GM18873 (cell line): Measurements from ENCODE around the gene LARGE1.
"Not testable (repeated sequence)": the region's sequence is repeated elsewhere in the genome, so short reads cannot be mapped to it uniquely, and the experiment has no call there.

Experiments
- ATAC-seq: cut with Tn5 transposase; IDR thresholded peaks from one replicate; pipeline ENCODE4 v1.9.1; 2021; ENCODE audit warnings: mild to moderate bottlenecking, moderate library complexity, moderate number of reproducible peaks; ENCODE audit not compliant: unreplicated experiment, low FRiP score

Gene LARGE1

DNA sequence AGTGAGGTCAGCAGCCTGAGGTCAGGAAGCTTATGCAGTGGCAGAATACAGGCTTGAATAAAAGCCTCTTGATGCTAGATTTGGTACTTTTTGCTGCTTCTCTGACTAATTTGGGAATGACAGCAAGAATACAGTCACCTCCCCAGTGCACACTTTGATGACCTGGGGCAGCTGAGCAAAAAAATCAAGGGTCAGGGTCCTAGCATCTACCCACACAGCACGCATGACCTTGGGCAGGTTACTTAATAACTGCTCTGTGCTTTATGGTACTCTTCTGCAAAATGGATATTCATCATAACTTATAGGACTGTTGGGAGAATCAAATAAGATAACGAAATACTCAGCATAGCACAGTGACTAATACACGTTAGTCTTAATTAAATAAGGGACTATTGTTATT, 518.0 kb downstream of the LARGE1 start:
- ATAC-seq, result no peak

DNA sequence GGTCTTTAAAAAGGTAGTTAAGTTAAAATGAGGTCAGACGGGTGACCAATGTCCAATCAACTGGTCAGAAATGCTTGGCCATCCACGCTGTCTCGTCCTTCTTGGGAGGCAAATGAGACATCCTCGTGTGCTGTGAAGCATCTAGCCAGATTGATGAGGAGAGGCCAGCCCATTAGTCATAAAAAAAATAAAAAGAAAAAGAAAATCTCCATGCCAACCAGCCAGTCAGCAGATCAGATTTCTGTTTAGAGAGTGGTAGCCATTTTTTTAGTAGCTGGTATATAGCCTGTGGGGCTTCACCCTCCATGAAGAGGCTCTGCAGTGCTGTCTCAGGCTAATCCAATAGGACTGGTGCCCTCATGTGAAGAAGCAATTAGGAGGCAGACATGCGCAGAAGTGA, 519.0 kb downstream of the LARGE1 start:
- no peak for ATAC-seq

DNA sequence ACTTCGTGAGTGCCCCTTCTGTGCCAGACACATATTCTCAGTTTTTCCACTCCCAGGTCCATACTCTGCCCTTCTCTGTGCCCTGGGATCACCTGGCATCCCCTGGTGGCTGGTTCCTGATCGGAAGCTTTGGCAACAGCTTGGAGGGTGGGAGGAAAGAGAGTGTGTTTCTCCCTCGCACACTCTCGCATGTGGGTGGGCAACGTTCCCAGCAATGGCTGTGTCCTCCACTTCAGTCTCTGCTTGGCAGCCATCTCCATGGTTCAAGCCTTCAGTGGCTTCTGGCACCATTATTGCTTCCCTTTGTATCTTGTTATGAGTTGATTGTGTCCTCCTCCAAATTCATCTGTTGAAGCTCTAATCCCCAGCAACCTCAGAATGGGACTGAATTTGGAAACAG, 519.4 kb downstream of the LARGE1 start:
- ATAC-seq, result no peak

DNA sequence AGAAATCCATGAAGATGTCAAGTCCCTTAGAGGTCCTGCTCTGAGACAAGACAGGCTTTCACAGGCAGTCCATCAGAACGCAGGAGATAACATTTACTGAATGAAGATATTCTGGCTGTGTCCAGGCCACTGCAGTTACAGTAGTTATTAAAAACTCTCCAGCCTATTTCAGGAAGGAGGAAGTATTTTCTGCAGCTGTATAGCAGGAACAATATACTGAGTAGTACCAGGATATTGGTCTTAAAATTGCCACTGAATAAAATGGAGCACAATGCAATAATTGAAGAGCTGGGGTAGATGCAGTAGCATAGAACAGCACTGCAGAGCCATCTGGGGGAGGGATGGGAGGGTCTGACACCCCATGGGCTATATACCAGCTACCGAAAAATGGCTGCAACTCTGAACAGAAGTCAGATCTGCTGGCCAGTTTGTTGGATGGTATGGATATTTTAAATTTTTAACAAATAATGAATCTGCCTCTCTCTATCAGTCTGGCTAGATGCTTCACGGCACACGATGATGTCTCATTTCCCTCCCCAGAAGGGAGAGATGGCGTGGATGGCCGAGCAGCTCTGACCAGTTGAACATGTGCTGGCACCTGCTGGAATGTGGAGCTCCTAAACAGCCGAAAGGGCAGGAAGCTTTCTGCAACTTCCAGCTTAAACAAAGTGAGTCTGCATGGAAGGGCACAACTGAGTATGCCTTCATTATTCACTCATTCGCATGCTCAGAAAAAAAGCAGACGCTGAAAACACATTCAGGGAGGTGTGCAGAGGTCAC, 520.0 kb downstream of the LARGE1 start:
- ATAC-seq, result no peak

DNA sequence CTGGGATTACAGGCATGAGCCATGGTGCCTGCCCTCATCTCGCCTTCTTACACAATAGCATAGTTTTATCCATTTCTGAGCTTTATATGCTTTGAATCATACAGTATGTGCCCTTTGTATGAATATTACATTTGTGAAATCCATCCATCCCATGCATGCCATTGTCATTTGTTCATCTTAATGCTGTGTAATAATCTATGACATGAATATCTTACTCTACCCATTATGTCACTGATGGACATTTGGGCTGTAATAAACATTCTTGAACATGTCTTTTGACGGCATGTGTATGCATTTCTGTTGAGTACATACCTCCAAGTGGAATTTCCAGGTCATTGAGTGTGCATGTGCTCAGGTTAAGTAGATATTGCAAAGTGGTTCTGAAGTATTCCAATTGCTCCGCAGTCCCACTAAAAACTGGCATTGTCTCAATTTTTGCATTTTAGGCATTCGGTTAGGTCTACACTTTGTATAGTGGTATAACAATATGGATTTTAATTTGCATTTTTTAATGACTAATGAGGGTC, 522.8 kb downstream of the LARGE1 start:
- ATAC-seq, result no peak

DNA sequence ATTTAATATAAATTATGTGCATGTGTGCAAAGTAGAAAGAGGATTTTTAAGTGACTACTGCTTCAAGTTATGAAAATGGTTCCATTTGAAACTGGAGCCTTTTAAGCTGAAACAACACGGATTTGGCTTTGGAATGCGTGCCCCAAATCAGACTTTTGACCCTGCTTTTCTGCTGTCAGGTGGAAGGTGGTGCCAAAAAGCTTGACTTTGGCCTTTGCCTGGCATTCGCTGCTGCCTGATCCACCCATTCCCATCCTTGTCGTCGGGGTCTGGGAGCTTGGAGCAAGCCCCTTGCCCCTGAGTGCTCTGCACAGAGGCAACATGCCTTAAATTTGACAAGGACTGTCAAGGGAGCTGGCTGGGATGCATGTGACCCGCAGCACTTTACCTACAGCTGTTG, 526.8 kb downstream of the LARGE1 start:
- ATAC-seq, result no peak

DNA sequence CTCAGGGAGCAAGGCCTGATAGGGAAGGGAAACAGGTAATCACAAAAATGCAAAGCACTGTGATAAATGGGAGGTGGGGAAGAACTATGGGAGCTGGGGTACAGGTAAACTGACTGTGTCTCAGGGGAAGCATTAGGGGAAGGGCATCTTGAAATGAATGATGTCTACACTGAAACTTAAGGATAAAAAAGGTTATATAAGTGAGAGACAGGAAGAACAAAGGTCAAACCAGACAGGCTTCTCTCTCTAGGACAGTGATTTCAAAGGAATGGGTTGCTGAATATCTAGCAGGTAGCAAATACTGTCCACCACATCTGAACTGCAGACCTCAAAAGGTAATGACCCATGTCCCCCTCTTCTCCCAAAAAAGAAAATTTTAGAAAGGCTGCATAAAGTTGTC, 529.0 kb downstream of the LARGE1 start:
- no peak for ATAC-seq

DNA sequence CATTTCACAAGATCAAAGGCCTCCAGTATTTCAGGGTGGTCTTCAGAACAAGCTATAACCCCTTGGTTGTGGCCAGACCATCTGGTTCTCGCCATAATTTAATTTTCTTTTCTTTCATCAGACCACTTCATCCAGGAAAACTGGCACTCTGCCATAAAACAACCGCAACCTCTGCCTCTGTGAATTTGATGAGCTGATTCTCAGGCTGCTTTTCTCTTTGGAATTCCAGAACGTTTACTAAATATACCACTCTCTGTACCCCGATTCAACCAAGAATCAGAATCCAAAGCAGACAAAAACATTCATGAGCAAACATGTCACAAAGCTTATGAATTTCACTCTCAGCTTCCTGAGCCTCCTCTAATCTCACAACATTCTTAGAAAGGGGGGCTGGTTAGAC, 530.3 kb downstream of the LARGE1 start:
- no peak for ATAC-seq

DNA sequence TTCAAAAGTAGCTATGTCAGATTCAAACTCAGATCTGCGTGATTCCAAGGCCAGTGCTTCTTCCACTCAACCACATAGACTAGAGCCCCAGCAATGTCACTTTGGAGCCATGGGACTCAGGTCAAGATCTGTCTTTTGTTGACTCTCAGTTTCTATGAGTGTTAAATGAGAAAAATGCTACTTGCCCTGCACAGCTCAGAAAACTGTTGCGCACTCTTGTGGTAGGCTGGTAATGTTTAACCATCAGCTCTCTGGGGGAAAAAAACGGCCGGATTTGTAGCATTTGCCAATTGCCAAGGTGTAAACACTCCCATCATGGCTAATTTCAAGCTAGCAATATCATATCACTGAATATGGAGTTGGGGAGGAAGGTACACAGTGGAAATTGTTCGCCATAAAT, 534.0 kb downstream of the LARGE1 start:
- no peak for ATAC-seq

DNA sequence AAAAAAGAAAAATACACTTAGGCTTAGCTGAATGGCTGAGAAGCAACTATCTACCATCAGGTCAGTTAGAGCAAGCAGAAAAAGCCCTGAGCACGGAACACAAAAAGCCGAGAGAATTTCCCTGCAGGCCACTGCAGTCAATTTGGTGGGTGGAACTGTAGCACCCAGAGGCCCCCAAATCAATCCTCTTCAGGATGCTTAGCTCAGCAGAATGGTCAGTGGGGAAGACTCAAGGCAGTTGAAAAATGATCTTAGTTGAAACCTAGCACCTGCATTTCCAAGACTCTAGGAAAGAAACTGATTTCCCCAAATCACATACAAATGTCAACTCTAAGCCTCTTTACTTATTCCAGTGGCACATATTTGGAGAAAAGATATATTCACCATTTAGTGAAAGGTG, 534.7 kb downstream of the LARGE1 start:
- ATAC-seq, result no peak

DNA sequence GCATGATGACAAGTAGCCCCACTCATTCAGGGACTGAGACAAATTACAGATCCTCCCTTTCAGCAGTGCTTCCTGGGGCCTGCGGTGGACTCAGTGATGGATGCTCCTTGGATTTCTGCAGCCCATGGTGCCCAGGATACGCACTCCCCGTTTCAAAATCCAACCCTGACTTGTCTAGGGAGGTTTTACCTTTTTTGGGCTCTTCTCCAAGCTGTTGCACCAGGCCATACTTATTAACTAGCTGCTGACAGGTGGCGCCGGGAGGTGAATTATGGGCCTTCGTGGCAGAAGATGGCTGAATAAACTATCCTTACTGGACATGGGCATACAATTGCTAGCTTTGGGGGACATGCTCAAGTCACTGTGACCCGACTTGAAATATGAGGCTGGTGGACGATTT, 537.8 kb downstream of the LARGE1 start:
- ATAC-seq, result no peak

DNA sequence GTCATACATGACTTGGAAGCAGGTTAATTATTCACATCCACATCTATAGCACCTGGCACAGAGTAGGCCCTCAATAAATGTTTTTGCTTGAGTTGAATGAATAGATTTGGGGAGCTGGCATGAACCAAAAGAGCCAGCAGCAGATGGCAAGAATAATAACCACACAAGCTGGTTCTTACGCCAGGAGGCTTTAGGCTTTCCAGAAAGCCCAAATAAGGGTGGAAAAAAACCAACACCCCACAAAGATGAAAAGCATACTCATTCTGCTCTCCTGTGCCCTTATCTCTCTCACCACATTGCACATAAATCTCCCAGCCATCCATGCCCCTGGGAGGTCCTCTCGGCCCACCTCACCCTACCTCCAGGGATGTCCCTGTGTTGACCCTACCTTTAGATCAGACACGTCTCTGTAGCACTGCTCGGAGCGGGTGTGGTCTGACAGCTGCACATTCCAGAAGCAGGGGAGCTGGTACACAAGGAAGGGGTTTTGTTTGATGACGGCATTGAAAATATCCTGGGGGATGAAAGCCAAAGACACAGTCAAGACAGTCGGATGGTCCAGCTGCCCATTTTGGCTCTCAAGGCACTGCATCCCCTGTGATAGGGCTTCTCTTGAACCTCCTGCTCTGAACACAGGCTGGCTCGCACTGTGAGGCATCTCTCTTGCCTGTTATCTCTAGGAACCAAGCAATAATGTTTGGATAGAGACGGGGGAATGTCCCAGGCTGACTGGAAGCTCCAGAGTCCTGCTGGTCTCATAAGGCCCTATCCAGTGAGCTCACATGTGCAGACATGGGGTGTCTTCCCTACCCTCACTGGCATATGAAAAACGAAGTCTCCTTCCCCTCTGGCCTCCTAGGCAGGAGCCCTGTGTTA, 538.5 kb downstream of the LARGE1 start:
- no peak for ATAC-seq

DNA sequence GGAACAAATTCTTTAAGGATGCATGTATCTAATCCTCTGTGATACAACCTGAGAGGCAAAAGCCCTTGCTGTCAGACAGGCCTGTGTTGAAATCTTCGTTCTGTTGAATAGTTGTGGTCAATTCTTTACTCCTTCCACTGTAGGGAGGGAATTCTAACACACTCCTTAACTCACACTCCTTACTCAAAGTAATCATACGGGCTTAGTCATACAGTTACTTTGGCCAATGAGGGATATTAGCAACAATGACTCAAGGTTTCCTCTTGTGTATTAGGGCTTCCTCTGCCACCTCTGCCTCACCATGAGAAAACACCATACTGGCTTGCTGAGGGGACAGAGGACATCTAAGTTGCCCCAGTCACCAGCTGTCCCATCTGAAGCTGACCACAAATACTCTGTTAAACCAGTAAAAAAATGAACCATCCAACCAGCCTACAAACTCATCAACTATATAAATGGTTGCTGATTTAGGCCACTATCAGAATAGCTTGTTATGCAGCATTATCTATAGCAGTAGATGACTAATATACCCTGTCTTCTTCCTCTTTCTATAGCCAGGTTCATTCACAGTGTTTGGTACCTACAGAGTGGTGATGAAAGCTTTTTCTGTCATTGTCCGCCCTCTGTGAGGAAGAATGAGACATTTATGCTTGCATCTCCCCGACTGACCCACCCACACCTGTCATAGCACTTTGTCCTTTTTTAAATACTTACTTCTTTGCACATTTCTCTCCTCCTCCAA, 539.3 kb downstream of the LARGE1 start:
- ATAC-seq, result no peak

DNA sequence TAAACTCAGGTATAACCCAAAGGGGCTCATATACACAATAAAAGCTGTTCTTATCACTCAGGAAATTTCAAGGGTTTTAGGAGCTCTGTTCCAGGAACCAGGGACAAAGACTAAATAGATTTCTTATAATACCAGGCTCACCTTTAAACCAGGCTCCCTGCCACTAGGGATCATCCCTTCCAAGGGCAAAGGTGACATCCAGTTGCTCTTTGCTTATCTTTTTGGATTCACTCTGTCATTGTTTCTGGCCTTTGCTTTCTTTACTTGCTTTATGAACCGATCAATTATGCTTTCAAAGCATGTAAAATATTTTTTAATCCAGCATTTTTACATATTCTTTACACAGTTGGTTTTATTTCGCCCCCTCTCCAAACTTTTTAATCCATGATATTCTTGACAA, 540.4 kb downstream of the LARGE1 start:
- no peak for ATAC-seq

DNA sequence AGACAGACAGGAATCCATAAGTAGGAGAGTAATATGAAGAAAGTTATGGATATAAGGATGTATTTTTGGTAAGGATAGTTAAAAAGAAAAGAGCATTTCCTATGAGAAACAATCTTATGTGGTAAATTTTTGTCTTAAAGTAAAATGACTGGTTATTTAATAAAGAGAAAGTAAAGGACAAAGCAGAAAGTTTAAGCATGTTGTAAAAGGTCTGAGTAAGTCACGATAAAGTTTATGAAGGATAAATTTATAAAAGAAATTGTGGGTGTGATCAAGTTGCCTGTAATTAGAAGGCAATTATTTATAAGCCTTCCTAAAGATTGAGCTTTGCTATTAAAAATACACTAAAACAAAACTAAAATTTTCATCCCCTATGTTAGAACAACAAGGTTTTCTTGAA, 547.4 kb downstream of the LARGE1 start:
- no peak for ATAC-seq

DNA sequence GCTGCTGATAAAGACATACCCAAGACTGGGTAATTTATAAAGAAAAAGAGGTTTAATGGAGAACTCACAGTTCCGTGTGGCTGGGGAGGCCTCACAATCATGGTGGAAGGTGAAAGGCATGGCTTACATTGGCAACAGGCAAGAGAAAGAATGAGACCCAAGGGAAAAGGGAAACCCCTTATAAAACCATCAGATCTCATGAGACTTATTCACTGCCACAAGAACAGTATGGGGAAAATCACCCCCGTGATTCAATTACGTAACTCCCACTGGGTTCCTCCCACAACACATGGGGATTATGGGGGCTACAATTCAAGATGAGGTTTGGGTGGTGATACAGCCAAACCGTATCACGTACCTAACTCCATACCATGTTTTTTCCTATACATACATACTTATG, 557.0 kb downstream of the LARGE1 start:
- not testable (repeated sequence) for ATAC-seq

DNA sequence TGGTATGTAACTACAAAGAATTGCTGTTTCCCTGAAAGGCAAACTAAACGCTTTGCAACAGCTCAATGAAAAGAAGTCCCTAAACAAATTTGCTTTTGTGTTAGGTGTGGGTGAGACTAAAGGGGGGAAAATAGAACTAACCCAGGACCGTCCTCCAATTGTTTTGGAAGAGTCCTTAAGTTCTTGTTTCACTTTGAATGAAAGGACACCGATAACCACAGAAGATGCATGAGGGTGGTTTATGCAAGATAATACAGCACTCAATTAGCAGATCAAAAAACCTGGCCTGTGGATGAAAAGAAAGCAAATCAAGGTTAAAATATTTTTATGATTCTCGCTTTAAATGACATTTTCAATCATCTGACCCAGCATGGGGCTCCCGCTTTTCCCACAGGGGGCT, 557.6 kb downstream of the LARGE1 start:
- no peak for ATAC-seq

DNA sequence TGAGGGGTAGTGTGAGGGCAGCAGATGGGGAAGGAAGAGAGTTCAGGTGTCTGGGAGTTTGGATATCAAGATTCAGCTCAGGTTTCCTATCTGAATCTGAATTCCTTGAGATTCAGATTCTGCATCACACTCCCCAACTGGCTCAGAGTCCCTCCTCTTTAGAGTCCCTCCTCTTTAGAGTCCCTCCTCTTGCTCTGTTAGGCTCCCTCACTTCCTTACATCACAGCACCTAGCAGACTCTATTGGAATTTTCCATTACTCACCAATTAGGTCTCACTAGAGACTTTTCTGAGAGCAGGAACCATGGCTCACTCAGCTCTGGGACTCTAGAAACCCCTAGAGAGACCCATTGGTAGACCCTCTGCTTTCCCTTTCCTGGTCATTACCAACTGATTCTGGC, 558.7 kb downstream of the LARGE1 start:
- ATAC-seq, result no peak

DNA sequence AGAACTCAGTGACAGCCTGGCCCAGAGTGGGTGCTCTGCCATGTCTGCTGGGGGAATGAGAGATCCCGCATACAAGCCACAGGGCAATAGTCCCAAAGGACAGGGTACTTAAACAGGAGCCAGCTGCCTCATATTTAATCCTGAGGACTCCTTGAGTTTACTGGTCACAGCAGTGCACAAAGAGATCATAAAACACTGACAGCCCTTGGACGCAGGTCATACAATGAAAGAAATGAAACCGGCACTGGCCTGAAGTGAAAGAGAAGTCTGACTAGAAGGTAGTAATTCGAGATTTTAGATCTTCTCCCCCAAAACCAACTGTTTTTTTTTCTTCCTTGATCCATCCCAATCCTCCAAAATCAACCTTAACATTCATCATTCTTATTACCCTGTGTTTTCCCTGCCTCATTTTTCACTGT, 562.3 kb downstream of the LARGE1 start:
- ATAC-seq, result no peak

DNA sequence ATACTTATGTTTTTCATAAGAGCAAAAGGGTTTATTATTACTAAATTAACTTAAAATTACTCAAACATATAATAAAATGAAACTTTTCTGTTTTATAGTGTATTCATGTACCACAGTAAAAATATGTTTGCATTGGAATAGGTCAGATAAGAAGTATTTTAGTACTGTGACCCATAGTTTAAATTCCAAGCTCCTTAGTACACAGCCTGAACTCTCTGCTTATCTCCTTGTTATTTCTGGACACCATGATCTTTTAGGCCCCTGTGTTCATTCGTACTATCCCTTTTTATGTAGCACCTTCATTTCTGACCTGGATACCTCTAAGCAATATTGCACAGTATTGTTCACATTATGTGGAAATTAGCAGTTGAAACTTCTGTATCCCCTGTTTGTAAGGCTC, 565.3 kb downstream of the LARGE1 start:
- no peak for ATAC-seq

DNA sequence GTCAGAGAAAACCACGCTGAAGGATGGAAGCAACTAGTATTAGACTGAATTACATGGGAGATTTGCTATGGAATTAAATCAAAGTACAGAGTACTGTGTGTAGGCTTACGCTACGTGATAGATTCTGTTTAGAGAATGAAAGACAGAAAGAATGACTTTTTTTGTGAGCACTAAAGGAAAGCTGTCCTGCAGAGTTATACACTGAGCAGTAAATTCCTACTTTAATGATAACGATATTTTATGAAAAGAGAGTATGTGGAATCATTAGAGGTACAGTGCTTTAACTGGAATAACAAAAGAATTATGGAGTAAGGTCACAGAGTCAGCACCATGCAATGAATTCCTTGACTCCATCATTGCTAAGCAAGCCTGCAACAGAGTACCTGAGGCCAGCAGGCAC, 566.8 kb downstream of the LARGE1 start:
- no peak for ATAC-seq
